Right lobe of liver (tissue), 6 donors: ENCODE data around the gene TPM1. TPM values are rescaled to one million over a fixed set of nuclear protein-coding genes. Genes with fewer than 3 reads are reported as not detected.

Experiments
- ATAC-seq, 4 donors: fragments of 200-7000 bp; cut with Tn5 transposase; one replicate each; pipeline ENCODE4 v1.9.1; 2020; ENCODE audit warnings: mild to moderate bottlenecking in 4 of 4, moderate library complexity in 4 of 4
- DNase-seq, 3 donors: peaks; one replicate each; pipeline ENCODE4 v3.0.0-alpha.2; 2020
- H3K27ac ChIP-seq, 3 donors: fragments of 200-600 bp; one replicate each; pipeline ENCODE4 v1.8.0; 2022
- H3K27me3 ChIP-seq, 2 donors: fragments of 200-600 bp; one replicate each; pipeline ENCODE4 v1.8.0; 2022
- H3K36me3 ChIP-seq, 4 donors: fragments of 200-600 bp; sonication (generic) in 1 of 4; one replicate each; pipeline versions ENCODE4 v1.5.1 to v1.8.0; 2017 to 2022; ENCODE audit warnings: control low read depth in 1 of 4
- H3K4me1 ChIP-seq, 4 donors: fragments of 200-600 bp; sonication (generic) in 1 of 4; one replicate each; pipeline versions ENCODE4 v1.5.1 to v1.8.0; 2017 to 2022; ENCODE audit warnings: control low read depth in 1 of 4
- H3K4me3 ChIP-seq, 3 donors: fragments of 200-600 bp; one replicate each; pipeline ENCODE4 v1.8.0; 2022
- H3K9me3 ChIP-seq, 4 donors: fragments of 200-600 bp; sonication (generic) in 1 of 4; one replicate each; pipeline versions ENCODE4 v1.5.1 to v1.8.0; 2017 to 2022; ENCODE audit warnings: control low read depth in 1 of 4
- CTCF ChIP-seq, 4 donors: fragments of 200-600 bp in 3 of 4; fragments of 450-650 bp in 1 of 4; IDR thresholded peaks; one replicate each; pipeline versions ENCODE4 v1.5.1 to v1.8.0; 2016 to 2022; ENCODE audit warnings: antibody characterized with exemption in 4 of 4, mild to moderate bottlenecking in 2 of 4
- POLR2A ChIP-seq: fragments of 450-650 bp; IDR thresholded peaks from one replicate; pipeline ENCODE4 v1.6.1; 2017; ENCODE audit warnings: antibody characterized with exemption, mild to moderate bottlenecking
- WGBS: methylation state at CpG from one replicate; pipeline ENCODE4 v1.1.6; 2018; ENCODE audit warnings: low coverage, low lambda C conversion rate; ENCODE audit not compliant: insufficient coverage; ENCODE audit errors: missing lambda C conversion rate; 5-methylcytosine and 5-hydroxymethylcytosine counted together
- intact Hi-C, 2 donors: fragments of 100-400 bp; cut with DNase I; formaldehyde crosslinking; loops; one replicate each; pipeline versions ENCODE4 v1.11.2 to v1.14.1; 2022
- total RNA-seq, 6 experiments: library from RNA; depleted of rRNA in 2 of 6; stranded (reverse); fragments of >200 nt in 2 of 6; fragmentation: NEBNext Ultra II Directional in 3 of 6; extraction: Animal tissue kit (Norgen Biotek cat#: 25700) in 3 of 6; gene quantifications; one replicate each; pipeline versions ENCODE4 v1.1.0 to v1.2.4, GENCODE V29; 2016 to 2023
- donor health status: DM: no; HTN: yes; CAD: no.
- donor health status: DM: no; HTN: no; CAD: no.
- donor health status: DM: no; HTN: no; CAD: no.
- donor health status: DM: no; HTN: yes; CAD: no.
- donor health status: DM: no; HTN: yes; CAD: no.

The TPM1 gene
- total RNA-seq, 6 experiments from 2014 or later: 44.3 to 180 (median 91.6) TPM

- TF ChIP-seq POLR2A (no peak), CTCF (IDR thresholded peaks at IDR 0.05) (no peak)
- H3K4me1 ChIP-seq: peaks cover 0 to 44% (median 13%) of the 10 kb centered on the region in 4 donors
- H3K27me3 ChIP-seq: no peaks in the 10 kb centered on the region
- ATAC-seq (no peak), DNase-seq (no peak)
- H3K4me3 ChIP-seq: no peak overlapping the region
- intact Hi-C loops: no loop called here
- no peaks in the 10 kb centered on the region for H3K36me3 ChIP-seq
- WGBS: 54% methylated on average over 8 of the region's 11 CpGs
- H3K9me3 ChIP-seq: no peaks in the 10 kb centered on the region
- H3K27ac ChIP-seq: no peak overlapping the region
Observed at GRCh38 chr15:63013052-63013808, 29.3 kb upstream of the TPM1 start.

- Histone ChIP-seq H3K27me3 (no peaks in the 10 kb centered on the region), H3K9me3 (no peaks in the 10 kb centered on the region), H3K27ac (peak overlapping the region in 2 of 3 donors; percentile 65 to 73), H3K4me1 (peaks cover 0 to 44% (median 13%) of the 10 kb centered on the region in 4 donors), H3K36me3 (no peaks in the 10 kb centered on the region), H3K4me3 (no peak overlapping the region)
- DNase-seq: no peak
- ATAC-seq: no peak
- no peak for TF ChIP-seq CTCF (IDR thresholded peaks at IDR 0.05)
- no peak for TF ChIP-seq POLR2A
- 72% methylated on average over 3 of the region's 4 CpGs for WGBS
- intact Hi-C loops: no loop called here
Observed at GRCh38 chr15:63014578-63014977, 28.0 kb upstream of the TPM1 start.

- peak in 2 of 3 donors; percentile 42 to 60 for DNase-seq
- 10% methylated on average over 1 of the region's 1 CpG for WGBS
- TF ChIP-seq CTCF (IDR thresholded peaks at IDR 0.05) (no peak), POLR2A (no peak)
- H3K27ac ChIP-seq: peak overlapping the region; percentile 38 to 73 (median 65)
- no peak overlapping the region for H3K4me3 ChIP-seq
- H3K9me3 ChIP-seq: no peaks in the 10 kb centered on the region
- no peaks in the 10 kb centered on the region for H3K27me3 ChIP-seq
- H3K4me1 ChIP-seq: peaks cover 0 to 38% (median 13%) of the 10 kb centered on the region in 4 donors
- no peaks in the 10 kb centered on the region for H3K36me3 ChIP-seq
- ATAC-seq: peak; percentile 62 to 75 (median 70)
- intact Hi-C loops: no loop called here
Observed at GRCh38 chr15:63015618-63016017, 26.9 kb upstream of the TPM1 start.

- Histone ChIP-seq H3K4me3 (no peak overlapping the region), H3K36me3 (no peaks in the 10 kb centered on the region), H3K4me1 (peaks cover 0 to 32% (median 10%) of the 10 kb centered on the region in 4 donors), H3K27me3 (no peaks in the 10 kb centered on the region), H3K9me3 (no peaks in the 10 kb centered on the region), H3K27ac (peak overlapping the region; percentile 21 to 73 (median 65))
- intact Hi-C loops: no loop called here
- 92% methylated on average over 2 of the region's 2 CpGs for WGBS
- TF ChIP-seq CTCF (IDR thresholded peaks at IDR 0.05): no peak
- TF ChIP-seq POLR2A: no peak
- ATAC-seq (no peak), DNase-seq (no peak)
Observed at GRCh38 chr15:63016234-63016633, 26.3 kb upstream of the TPM1 start.
